ENCODE measurements around the gene FAM13A. TPM values are rescaled to one million over a fixed set of nuclear protein-coding genes. Genes with fewer than 3 reads are reported as not detected.

FAM13A gene
- total and polyA plus RNA-seq, 2 donors (not counting 3 experiments of a cell fraction or from before 2014, with no cell fraction given): 3.3 to 10.5 TPM

- no peaks in the 10 kb centered on the region for H3K4me1 ChIP-seq (ENCODE audit: control insufficient read depth, extremely low read depth, insufficient read depth, low read length)
- H4K20me1 ChIP-seq (replicated peaks; ENCODE audit: control insufficient read depth, extremely low read depth, insufficient read depth, low read length): no peaks in the 10 kb centered on the region
- FAIRE-seq (no peak), DNase-seq (ENCODE audit: low read depth, low spot score) (no peak)
- ChIA-PET CTCF (interaction anchor here (0.9 to 1.5 kb wide), 2 partner anchors 10 to 11 kb away, joined by 3 to 5 read pairs; no protein-coding TSS in a partner anchor), POLR2A (no interaction called here)
- no peak overlapping the region for H3K27ac ChIP-seq (ENCODE audit: insufficient read depth, low read depth, low read length)
- no peaks in the 10 kb centered on the region for H3K9me3 ChIP-seq (replicated peaks; ENCODE audit: control insufficient read depth, insufficient read depth, low read length)
- TF ChIP-seq CTCF (IDR thresholded peaks at IDR 0.05; ENCODE audit: extremely low read depth in 1 of 2, insufficient read depth in 1 of 2, low read depth in 1 of 2, low read length in 2 of 2) (no peak), MAX (IDR thresholded peaks at IDR 0.05; ENCODE audit: insufficient read depth, insufficient read length) (no peak), POLR2A (IDR thresholded peaks at IDR 0.05; ENCODE audit: low read depth, low read length) (no peak), POLR2AphosphoS5 (IDR thresholded peaks at IDR 0.05; ENCODE audit: insufficient read depth, low read depth, low read length) (no peak), JUN (IDR thresholded peaks at IDR 0.05; ENCODE audit: borderline replicate concordance, insufficient read depth, insufficient read length, low read depth) (no peak), GATA2 (IDR thresholded peaks at IDR 0.05; ENCODE audit: insufficient read depth, insufficient read length, low read depth, low read length) (no peak), MYC (IDR thresholded peaks at IDR 0.05; ENCODE audit: low read depth, low read length) (no peak), FOS (IDR thresholded peaks at IDR 0.05; ENCODE audit: borderline replicate concordance, insufficient read depth, low read length) (no peak), EZH2 (IDR thresholded peaks at IDR 0.05; ENCODE audit: borderline replicate concordance, low read depth, low read length, severe bottlenecking) (no peak)
- no peak overlapping the region for H2AFZ ChIP-seq (ENCODE audit: low read depth, low read length)
- no peaks in the 10 kb centered on the region for H3K36me3 ChIP-seq (ENCODE audit: control insufficient read depth in 2 of 2, extremely low read depth in 1 of 2, insufficient read depth in 2 of 2, low read length in 2 of 2)
- no peaks in the 10 kb centered on the region for H3K27me3 ChIP-seq (ENCODE audit: control insufficient read depth in 2 of 2, insufficient read depth in 2 of 2, low read length in 2 of 2)
- dilution Hi-C loops (cut with MboI; ENCODE audit: extremely low pct_ligation_motif_present, low sequenced_read_pairs): no loop called here
- H3K9me1 ChIP-seq (replicated peaks; ENCODE audit: control insufficient read depth, extremely low read depth, insufficient read depth, low read length): no peaks in the 10 kb centered on the region
- no peak overlapping the region for H3K9ac ChIP-seq (replicated peaks; ENCODE audit: extremely low read depth, insufficient read depth, low read length)
- H3K4me3 ChIP-seq (replicated peaks in 1 of 3; ENCODE audit: insufficient read depth in 1 of 3, low read depth in 1 of 3, low read length in 3 of 3): no peak overlapping the region
- H3K4me2 ChIP-seq (ENCODE audit: insufficient read depth, low read length): no peak overlapping the region
- intact Hi-C loops (cut with micrococcal nuclease): no loop called here
- no peaks in the 10 kb centered on the region for H3K79me2 ChIP-seq (ENCODE audit: control insufficient read depth, insufficient read depth, low read length)
- BruUV-seq (replicated peaks): no TSS peak
Measured at GRCh38 chr4:88880501-88881226, 176.3 kb downstream of the FAM13A start.
